BE2C (cell line): ENCODE data around the gene TOLLIP.

Experiments used
- DNase-seq: peaks from one replicate; pipeline ENCODE4 v3.0.0-alpha.2; 2020
- H3K27me3 ChIP-seq: fragments of 250-450 bp; sonication (Bioruptor Pico); 2 replicates; pipeline ENCODE4 v1.5.1; 2020; ENCODE audit warnings: mild to moderate bottlenecking
- H3K36me3 ChIP-seq: fragments of 250-450 bp; sonication (Bioruptor Pico); 2 replicates; pipeline ENCODE4 v1.5.1; 2020; ENCODE audit warnings: mild to moderate bottlenecking
- H3K4me1 ChIP-seq: fragments of 250-450 bp; sonication (Bioruptor Pico); 2 replicates; pipeline ENCODE4 v1.5.1; 2020
- H3K4me3 ChIP-seq: 2 replicates; pipeline ENCODE4 v1.5.1; 2011; ENCODE audit warnings: low read depth, low read length
- H3K9me3 ChIP-seq: fragments of 250-450 bp; sonication (Bioruptor Pico); 2 replicates; pipeline ENCODE4 v1.5.1; 2020
- TF ChIP-seq, protein P1 (sequence below): IDR thresholded peaks from 2 replicates; pipeline ENCODE4 v1.5.1; 2012; ENCODE audit warnings: mild to moderate bottlenecking, low read depth, low read length

Gene TOLLIP

GRCh38 chr11:1277936-1278512 lies 31.4 kb downstream of the TOLLIP start:
- Histone ChIP-seq H3K4me1 (no peaks in the 10 kb centered on the region), H3K36me3 (no peaks in the 10 kb centered on the region), H3K4me3 (no peak overlapping the region), H3K9me3 (no peaks in the 10 kb centered on the region), H3K27me3 (no peaks in the 10 kb centered on the region)
- TF ChIP-seq, protein P1, sequence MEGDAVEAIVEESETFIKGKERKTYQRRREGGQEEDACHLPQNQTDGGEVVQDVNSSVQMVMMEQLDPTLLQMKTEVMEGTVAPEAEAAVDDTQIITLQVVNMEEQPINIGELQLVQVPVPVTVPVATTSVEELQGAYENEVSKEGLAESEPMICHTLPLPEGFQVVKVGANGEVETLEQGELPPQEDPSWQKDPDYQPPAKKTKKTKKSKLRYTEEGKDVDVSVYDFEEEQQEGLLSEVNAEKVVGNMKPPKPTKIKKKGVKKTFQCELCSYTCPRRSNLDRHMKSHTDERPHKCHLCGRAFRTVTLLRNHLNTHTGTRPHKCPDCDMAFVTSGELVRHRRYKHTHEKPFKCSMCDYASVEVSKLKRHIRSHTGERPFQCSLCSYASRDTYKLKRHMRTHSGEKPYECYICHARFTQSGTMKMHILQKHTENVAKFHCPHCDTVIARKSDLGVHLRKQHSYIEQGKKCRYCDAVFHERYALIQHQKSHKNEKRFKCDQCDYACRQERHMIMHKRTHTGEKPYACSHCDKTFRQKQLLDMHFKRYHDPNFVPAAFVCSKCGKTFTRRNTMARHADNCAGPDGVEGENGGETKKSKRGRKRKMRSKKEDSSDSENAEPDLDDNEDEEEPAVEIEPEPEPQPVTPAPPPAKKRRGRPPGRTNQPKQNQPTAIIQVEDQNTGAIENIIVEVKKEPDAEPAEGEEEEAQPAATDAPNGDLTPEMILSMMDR, result no peak
- no peak for DNase-seq

GRCh38 chr11:1276866-1277615 lies 32.4 kb downstream of the TOLLIP start:
- Histone ChIP-seq H3K27me3 (no peaks in the 10 kb centered on the region), H3K4me3 (no peak overlapping the region), H3K36me3 (no peaks in the 10 kb centered on the region), H3K9me3 (no peaks in the 10 kb centered on the region), H3K4me1 (no peaks in the 10 kb centered on the region)
- TF ChIP-seq, protein P1, result no peak
- no peak for DNase-seq

- Histone ChIP-seq H3K9me3 (no peaks in the 10 kb centered on the region), H3K27me3 (no peaks in the 10 kb centered on the region), H3K36me3 (no peaks in the 10 kb centered on the region), H3K4me1 (no peaks in the 10 kb centered on the region), H3K4me3 (no peak overlapping the region)
- no peak for DNase-seq
- TF ChIP-seq, protein P1, result no peak
Observed at GRCh38 chr11:1276041-1276790, 33.2 kb downstream of the TOLLIP start.

DNA sequence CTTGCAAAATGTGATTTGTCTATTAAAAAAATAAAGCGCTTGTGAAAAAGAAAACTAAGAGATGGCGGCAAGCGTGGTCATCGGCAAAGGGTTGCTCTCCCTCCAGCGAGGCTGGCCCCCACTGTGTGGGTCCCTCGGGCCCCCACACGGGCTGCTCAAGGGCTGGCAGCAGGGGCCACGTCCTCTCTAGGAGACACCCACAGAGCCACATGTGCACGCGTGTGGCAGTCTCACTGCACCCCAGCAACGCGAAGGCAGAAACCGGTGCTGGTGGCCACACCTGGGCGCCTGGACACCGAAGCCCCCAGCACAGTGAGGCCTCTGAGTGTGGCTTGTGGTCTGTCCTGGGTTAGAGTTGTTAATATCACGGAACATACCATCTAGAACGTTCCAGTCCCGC lies 34.4 kb downstream of the TOLLIP start:
- Histone ChIP-seq H3K4me1 (no peaks in the 10 kb centered on the region), H3K27me3 (no peaks in the 10 kb centered on the region), H3K9me3 (no peaks in the 10 kb centered on the region), H3K36me3 (no peaks in the 10 kb centered on the region), H3K4me3 (no peak overlapping the region)
- no peak for DNase-seq
- TF ChIP-seq, protein P1, result no peak

- TF ChIP-seq, protein P1, result no peak
- no peaks in the 10 kb centered on the region for H3K36me3 ChIP-seq
- H3K4me1 ChIP-seq, result no peaks in the 10 kb centered on the region
- H3K27me3 ChIP-seq, result no peaks in the 10 kb centered on the region
- no peaks in the 10 kb centered on the region for H3K9me3 ChIP-seq
- DNase-seq, result no peak
- no peak overlapping the region for H3K4me3 ChIP-seq
Observed at GRCh38 chr11:1274501-1274900, 34.9 kb downstream of the TOLLIP start.

GRCh38 chr11:1272531-1272930 lies 36.9 kb downstream of the TOLLIP start:
- Histone ChIP-seq H3K36me3 (no peaks in the 10 kb centered on the region), H3K27me3 (no peaks in the 10 kb centered on the region), H3K4me1 (no peaks in the 10 kb centered on the region), H3K4me3 (no peak overlapping the region), H3K9me3 (no peaks in the 10 kb centered on the region)
- TF ChIP-seq, protein P1, result no peak
- no peak for DNase-seq
